NCI-H226 (cell line): ENCODE measurements around the gene TSPEAR.

Experiments used
- DNase-seq: peaks from one replicate; pipeline ENCODE4 v3.0.0-alpha.2; 2015

The TSPEAR gene

DNA sequence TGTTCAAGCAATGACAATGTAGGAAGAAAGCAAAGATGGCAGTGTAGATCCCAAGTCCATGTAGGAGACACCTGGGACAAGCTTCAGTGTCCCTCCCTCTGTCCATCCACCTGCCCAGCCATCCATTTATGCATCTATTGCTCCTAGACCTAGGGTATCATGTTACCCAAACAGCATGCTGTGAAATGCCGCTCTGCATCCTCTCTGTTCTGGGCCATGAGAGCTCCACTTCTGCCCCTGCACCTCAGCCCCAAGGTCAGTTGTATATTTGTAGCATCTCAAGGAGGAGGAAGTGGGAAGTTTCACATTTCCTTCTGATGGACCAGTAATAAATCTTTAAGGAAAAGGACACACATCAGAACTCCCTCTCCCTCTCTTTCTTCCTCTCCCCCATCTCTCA is 27.9 kb upstream of the TSPEAR start:
- DNase-seq, result no peak

DNA sequence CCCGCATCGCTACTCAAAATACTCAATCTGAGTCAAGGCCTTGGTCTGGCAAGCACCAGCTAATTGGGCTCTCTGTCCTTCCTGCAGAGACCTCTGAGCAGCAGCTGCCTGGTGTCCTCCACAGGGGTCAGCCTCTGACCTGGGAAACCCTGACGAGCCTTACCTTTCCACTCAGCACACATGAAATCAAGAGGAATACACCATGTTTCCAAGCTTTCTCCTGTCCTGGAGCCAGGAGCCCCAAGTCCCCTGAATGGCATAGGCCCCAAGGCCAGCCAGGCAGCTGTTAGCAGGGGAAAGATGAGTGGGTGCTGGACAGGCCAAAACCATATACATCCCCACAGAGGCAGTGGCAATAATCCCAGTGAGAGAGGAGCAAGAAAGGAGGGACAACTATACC is 27.2 kb upstream of the TSPEAR start:
- no peak for DNase-seq

DNA sequence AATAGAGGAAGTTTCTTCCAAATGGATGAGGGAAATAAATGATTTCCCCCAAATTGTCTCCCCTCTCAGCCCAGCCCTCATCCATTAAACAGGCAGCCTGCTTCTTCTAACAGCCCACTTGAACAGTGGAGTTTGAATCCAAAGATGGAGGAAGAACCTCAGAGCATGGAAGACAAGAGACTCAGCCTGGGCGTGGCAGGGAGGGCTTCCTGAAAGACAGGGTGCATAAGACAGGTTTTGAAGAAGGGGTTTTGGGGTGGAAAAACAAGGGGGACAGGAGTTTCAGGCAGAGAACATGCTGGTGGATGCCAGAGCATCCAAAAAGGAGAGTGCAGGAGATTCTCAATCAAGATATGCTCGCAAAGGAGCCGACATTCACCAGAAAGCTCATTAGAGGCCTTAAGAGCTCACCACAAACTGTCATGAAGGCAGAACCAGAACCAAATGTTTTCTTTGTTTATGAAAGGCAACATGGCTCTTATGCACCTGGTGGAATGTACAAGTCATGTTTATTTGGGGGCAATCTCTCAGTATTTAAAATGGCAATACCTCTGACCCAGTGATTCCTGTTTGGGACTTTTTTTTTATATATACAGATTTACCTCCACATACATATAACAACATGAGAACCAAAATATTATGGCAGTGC is 26.5 kb upstream of the TSPEAR start:
- DNase-seq, result no peak

DNA sequence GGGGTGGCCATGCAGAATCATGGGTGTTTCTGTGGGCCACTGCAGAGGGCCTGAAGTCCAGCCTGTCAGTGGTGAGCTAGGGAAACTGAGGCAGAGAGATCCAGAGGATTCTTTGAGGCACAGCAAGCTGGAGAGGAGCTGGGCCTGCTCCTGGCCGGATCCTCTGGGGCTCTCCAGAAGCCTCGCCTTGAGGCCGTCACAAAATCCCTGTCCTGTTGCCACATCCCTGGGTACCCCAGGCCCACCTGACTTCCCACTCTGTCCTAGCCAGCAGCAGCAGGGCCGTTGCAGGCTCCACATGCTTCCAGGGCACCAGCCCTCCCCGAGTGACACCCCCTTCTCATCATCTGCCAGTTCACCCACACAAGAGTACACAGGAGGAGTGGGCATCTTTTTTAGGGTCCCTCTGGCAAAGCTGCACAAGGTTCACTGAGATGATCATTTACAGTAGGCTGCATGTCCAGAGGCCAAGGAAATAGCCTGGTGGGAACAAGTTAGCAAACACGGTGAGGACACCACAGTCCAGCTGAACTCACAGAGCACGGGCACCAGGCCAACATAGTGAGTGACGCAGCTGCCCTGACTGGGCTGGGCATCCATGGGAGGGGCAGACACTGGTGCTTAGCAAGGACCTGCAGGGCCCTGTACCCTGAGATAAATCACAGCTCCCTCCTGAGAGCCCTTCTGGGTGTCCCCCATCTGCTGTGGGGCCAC is 25.1 kb upstream of the TSPEAR start:
- no peak for DNase-seq

DNA sequence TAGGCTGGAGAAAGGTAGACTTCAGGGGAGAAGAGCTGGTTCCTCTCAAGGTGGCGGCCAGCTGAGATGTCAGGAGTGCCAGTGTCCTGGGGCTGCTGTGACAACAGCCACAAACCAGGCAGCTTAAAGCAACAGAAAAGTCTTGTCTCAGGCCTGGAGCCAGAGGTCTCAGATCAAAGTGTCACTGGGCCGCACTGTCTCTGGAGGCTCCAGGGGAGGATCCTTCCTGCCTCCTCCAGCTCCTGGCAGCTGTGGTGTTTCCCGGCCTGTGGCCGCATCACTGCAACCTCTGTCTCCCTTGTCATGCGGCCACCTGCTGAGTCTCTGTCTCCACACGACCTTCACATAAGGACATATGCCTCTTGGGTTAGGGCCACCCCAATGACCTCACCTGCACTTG is 24.4 kb upstream of the TSPEAR start:
- DNase-seq, result no peak

DNA sequence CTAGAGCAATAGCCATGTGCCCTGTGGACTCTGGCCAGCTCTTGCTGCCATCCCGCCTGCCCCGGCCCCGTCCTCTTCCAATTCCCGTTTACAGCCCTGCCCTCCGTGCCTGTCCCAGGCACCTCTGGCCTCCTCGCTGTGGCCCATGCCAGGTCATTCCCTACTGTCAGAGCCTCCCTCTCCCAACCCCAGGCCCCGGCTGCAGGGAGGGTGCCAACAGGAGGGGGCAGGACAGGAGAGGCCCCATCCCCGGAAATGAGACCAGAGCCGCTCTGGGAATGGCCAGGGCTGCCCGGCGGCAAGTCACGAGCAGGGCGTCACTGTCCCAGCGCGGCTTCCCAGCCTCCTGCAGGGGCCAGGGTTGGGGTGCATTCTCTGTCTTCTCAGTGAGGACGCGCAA is 23.5 kb upstream of the TSPEAR start:
- DNase-seq, result no peak

DNA sequence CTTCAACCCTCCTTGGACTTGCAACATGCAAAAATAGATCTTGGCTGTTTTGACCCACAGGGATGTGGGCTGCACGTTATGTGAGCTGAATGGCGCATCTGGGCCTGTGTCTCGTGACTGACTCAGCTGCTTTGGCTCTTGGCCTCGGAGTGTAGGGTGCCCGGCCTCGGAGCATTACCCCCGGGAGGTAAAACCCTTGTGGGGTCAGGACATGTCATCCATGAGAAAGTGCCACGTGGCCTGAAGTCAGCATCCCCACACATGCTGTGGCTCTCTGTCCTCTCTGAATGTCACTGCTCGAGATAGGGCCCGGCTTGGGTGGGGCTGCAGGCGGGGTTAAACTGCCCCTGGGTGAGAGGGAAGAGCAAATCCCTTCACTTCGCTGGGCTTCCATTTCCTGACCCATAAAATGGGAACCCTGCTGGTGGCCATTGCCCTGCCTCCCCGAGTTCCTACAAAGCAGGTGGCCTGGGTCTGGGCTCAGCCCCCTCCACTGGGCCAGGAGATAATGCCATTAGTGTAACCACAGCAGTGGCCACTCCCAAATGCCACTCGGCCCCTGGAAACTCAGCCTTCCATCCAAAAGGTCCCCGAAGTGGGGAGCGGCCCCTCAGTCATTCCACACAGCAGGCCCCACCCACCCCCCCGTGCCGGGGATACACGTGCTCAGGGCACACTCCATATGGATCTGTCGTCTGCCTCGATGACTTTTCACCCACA is 22.8 kb upstream of the TSPEAR start:
- DNase-seq, result no peak

DNA sequence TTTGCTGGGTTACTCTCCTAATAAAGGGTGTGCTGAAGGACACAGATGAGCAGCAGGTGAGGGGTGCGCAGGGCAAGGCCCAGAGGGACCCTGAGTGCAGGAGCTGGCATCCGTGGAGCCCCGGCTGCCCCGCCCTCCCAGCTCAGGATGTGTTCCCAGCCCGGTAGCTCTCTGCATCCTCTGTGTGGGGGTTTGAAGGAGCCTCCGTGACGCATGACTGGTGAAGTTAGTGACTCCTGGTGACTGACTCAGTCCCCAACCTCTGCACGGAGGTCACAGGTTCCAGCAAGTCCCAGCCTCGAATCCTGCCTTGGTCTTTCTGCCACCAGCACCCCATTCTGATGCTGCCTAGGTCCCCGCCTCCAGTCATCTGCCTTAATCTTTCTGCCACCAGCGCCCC is 21.6 kb upstream of the TSPEAR start:
- no peak for DNase-seq

DNA sequence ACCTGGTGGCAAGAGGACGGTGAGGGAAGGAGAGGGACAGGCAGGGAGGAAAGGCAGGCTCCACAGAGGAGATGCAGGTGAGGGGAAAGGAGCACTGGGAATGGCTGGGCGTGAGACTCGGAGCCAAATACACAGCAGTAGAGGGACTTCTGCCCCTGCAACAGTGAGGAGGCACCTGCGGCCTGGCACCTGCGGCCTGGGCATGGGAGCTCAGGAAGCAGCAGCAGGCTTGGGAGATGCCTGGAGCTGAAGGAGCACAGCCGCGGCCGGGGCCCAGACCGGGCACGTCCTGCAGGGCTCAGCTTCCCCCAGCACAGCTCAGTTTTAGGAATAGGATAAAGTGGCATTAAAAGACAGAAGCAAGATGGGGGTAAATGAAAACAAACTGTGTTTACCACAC is 20.9 kb upstream of the TSPEAR start:
- DNase-seq, result no peak

DNA sequence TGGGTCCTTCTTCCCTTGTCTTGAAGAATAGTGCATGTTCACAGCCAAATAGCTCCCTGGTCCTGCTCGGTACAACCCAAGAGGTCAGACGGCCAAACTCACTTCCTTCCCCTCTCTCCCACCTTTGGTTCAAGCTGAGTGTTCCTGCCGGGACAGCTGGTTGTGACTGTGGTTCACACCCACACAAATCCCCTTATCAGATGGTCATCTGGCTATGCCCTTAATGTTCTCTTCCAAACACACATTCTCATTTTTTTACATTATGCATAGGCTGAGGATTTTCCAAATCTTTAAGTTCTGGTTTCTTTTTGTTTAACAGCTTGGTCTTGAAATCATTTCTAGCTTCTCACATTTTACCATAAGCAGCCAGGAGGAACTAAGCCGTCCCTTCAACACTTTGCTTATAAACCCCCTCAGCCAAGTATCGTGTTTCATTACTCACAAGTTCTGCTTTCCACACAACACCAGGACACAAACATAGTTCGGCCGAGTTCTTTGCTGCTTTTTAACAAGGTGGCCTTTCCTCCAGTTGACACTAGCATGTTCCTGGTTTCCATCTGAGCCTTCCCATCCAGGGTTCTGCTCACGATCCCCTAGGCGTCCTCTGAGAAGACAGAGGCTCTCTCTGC is 19.7 kb upstream of the TSPEAR start:
- DNase-seq, result no peak

DNA sequence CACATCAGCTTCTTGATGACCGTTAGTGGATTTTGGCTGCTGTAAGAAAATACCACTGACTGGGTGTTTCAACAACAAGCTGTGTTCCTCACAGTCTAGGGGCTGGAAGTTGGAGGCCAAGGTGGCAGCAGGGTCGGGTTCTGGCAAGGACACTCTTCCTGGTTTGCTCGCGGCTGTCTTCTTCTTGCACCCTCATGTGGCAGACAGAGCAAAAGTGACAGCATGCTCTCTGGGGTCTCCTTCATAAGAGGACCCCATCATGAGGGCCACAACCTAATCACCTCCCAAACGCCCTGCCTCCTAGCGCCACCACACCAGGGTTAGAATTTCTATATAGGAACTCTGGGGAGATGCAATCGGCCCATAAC is 18.6 kb upstream of the TSPEAR start:
- DNase-seq, result no peak

DNA sequence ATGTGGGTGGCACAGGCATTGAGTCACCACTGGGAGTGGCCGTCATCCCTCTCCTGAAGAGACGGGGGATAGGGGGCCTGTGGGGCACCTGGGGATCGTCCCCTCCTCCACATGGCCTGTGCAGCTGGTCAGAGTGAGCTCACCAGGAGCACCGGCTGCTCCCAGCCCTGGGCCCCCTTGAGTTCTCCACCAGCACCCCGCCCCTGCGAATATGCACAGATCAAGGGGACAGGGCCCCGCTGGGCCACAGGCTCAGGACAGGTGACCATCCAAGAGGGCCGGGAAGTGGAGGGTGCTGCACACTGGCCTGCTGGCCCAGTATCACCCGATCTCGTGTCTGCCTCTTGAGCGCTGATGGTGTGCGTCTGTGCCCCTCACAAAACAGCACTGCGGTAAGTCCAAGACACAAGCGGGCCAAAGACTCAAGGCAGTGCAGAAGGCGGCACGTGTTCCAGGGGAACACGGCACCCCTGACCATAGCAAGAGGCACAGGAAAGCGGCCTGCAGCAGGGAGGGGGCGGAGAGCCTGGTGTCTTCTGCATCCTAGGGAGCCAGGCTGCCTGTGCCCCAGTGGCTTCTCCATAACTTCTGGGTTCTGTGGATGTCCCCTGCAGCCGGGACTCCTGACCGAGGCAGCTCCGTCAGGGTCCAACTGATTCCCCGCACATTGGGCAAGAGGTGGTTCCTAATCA is 18.1 kb upstream of the TSPEAR start:
- DNase-seq, result no peak

DNA sequence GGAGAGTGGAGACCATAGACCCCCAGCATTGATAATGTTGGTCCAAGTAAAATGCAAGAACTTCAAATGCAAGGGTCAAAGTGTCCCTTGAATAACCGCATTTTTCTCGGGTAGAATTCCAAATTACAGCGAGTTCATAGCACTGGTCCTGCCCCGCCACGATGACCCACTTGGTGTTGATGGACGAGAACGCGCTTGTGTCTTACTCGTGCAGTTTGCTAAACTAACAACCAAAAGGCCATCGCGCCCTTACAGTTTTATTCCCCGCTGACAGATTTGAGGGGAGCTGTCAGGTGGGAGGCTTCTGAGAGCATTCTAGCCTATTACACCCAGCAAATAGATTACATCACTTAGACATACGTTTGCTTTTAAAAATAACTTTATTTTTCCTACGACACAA is 17.3 kb upstream of the TSPEAR start:
- DNase-seq, result no peak

DNA sequence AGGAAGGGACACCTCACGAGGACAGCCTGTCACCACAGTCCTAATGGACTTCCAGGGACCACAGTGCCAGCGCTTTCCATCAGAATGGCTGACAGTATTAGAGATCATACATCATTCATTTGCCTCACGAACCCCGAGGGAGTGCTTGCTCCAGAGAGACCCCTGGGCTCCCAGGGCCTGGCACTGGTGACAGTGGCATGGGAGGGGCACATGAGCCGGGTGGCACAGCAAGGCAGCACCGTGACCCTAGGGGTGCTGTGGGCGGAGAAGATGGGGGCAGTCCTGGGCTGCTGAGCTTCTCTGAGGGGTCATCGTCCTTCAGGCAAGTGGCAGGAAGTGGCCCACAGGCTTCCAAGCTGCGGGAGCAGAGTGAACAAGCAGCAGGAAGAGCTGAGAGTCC is 16.4 kb upstream of the TSPEAR start:
- DNase-seq, result no peak

DNA sequence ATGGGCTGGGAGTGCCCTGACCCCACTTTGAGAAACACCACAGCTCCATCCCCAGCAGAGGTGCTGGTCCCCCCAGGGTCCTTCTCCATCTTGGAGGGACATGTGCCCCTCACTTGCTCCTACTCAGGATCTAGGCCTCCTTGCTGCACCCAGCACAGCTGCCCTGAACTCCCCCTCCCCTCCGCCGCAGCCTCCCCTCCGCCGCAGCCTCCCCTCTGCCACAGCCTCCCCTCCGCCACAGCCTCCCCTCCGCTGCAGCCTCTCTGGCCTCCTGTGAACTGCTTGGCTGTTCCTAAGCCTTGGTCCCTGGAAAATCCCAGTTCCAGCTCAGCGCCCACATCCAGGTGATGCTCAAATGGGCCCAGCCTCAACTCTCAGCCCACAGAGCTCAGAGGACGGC is 15.9 kb upstream of the TSPEAR start:
- DNase-seq, result no peak

DNA sequence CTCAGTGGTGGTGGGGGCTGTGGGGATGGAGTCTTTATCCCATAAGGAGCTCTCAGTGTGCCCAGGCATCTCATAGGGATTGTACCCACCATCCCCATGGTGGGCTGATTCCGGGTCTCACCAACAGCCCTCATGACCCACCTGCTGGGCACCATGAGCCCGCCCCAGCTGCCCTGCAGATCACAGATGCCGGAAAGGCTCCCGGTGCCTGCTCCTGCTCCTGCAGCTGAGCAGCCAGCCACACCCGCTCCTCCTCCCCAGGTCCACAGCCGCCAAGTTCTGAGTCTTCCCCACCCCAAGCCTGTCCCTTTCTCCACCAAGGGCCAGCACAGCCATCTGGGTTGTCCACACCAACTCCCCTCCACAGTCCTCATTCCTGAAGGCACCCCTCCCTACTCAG is 15.5 kb upstream of the TSPEAR start:
- DNase-seq, result no peak

DNA sequence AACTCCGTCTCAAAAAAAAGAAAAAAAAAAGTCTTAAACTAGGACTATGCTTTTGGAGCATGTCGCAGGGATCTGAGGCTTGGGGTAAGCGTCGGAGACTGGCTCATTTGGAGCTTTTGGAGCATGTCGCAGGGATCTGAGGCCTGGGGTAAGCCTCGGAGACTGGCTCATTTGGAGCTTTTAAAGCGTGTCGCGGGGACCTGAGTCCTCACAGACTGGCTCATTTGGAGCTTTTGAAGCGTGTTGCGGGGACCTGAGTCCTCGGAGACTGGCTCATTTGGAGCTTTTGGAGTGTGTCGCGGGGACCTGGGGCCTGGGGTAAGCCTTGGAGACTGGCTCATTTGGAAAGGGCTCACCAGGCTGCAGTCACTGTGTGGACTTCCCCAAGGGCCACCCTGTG is 13.6 kb upstream of the TSPEAR start:
- no peak for DNase-seq

DNA sequence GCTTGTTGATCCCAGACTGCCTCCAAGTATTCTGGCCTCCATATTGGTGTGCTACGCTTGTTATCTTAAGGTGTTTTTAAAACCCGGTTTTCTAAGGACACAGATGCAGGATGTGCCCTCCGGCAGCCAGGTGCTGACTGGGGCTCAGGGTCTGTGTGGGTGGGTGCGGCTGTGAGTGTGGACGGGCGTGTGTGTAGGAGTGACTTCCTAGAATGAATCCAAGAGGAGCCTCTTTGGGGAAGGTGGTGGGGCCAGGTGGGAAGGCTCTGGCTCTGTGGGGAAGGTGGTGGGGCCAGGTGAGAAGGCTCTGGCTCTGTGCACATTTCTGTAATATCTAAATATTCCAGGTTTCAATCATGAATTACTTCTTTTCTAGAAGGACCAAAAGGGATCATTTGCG is 12.8 kb upstream of the TSPEAR start:
- no peak for DNase-seq

DNA sequence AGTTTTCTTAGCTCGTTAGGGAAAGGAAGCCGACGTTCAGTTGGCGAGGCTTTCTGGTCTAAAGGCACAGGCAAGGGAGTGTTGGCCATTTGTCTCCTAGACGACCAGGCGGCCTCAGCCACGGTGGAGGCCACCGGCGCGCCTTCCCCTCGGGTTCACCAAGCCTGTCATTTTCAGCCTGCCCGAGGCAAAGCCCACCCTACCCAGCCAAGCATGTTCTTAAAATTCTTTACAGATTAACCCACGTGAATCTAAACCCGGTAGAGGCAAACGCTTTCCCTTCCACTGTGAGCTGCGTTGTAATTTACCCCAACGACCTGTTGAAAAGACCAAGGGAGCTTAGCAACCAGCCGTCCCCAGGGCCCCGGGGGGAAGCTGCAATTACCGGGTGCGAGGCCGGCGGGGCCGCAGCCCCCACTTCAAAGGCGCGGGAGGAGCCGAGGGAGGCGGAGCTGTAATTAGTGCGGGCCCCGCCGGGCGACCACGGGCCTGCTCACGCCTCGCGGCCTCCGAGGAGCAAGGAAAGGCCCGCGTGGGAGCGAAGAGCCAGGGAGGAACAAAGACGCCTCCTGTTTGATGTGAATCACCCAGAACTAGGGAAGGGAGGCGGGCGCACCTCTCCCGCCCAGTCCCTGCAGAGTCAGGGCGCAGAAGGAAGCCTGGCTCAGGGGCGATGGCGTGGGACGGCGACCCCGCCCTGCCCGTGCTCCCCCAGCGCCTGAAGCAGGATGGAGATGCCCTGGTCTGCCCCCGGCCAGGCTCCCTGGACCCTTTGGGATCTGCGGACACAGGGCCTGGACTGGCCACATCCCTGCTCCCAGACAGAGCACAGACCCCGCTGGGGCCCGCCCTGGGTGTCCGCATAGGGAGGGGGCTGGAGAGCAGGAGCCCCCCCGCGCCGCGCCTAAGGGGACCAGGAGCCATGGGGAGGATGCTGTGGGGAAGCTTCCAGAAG is 12.1 kb upstream of the TSPEAR start:
- no peak for DNase-seq

DNA sequence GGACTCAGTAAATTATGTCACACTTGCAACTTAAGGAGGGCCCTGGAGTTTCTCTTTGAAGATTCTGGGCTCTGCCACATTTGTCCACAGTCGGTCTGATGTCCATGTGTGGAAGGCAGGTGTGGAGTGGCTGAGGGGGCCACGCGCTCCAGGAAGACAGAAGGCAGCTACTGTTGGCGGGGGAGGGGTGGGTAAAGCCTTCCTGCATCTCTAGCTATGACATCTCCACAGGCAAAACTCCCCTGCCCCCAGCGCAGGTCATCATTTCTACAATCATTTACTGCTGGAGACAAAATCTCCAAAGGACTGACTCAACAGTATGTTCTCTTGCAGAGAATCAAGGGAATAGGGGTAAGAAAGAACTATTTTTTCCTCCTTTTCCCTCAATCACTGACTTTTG is 11.4 kb upstream of the TSPEAR start:
- DNase-seq, result no peak

DNA sequence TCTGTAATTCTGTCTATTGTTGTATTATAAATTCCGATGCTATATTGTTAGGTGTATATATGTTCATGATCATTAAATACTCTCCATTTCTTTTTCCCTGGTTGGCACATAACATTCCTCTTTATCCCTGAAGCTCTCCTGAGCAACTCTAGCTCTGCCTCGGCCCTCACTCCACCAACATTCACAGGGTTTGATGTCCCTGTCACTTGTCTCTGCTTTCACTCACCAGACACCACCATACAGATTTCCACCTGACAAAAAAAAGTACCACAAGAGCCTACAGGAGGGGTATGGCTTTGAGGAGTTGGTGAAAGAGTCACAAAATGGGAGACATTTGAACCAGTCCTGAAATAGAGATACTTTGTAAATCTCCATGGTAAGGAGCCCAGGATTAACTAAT is 8.8 kb upstream of the TSPEAR start:
- DNase-seq, result no peak

DNA sequence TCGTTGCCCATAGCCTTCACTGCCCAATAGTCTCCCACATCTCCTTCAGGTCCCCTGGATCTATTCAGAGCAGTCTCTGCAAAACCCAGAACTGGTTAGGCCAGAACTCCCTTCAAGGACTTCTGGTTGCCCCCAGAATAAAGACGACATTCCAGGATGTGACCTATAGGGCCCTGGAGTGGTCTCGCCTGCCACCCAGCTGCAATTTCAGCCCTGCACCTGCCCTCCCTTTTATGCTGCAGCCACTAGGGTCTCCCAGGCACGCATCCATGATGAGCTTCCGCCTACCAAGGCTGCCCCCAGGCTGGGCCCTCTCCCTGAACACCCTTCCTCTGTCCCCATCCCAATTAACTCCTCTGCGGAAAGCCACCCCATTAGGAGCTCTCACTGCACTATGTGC is 7.2 kb upstream of the TSPEAR start:
- DNase-seq, result no peak
